ENCODE data around the gene DYSF. TPM values are rescaled to one million over a fixed set of nuclear protein-coding genes. Genes with fewer than 3 reads are reported as not detected.
A peak's percentile ranks its signal among the peaks of the same experiment; 100 is the strongest.

Gene DYSF
- total RNA-seq, 8 experiments from 2014 or later, result 0.33 to 14.7 (median 0.83) TPM

GRCh38 chr2:71659868-71660518, 206.6 kb downstream of the DYSF start:
- no peak for ATAC-seq (replicated peaks in 6 of 8)
- no peaks in the 10 kb centered on the region for H3K4me1 ChIP-seq (replicated peaks in 1 of 2)
- in situ Hi-C loops (cut with MboI; ENCODE audit: low pct_unique_long_range_greater_than_20kb in 2 of 9, low sequenced_read_pairs in 9 of 9, unreplicated experiment in 9 of 9), result no loop called here
- H3K4me3 ChIP-seq, result no peak overlapping the region
- WGBS, 10 experiments, result 20 to 80% (median 60%) methylated on average over 1 to 3 of the region's 5 CpGs; no CpG with 5 or more reads in 5 of the 10 experiments
- H3K27ac ChIP-seq, result no peak overlapping the region

GRCh38 chr2:71661782-71662181, 208.4 kb downstream of the DYSF start:
- no peak for ATAC-seq (replicated peaks in 6 of 8)
- Histone ChIP-seq H3K4me1 (replicated peaks in 1 of 2) (no peaks in the 10 kb centered on the region), H3K4me3 (no peak overlapping the region), H3K27ac (no peak overlapping the region)
- 100% methylated on average over 2 of the region's 3 CpGs; no CpG with 5 or more reads in 8 of the 10 experiments for WGBS, 10 experiments
- in situ Hi-C loops (cut with MboI; ENCODE audit: low pct_unique_long_range_greater_than_20kb in 2 of 9, low sequenced_read_pairs in 9 of 9, unreplicated experiment in 9 of 9), result no loop called here

DNA sequence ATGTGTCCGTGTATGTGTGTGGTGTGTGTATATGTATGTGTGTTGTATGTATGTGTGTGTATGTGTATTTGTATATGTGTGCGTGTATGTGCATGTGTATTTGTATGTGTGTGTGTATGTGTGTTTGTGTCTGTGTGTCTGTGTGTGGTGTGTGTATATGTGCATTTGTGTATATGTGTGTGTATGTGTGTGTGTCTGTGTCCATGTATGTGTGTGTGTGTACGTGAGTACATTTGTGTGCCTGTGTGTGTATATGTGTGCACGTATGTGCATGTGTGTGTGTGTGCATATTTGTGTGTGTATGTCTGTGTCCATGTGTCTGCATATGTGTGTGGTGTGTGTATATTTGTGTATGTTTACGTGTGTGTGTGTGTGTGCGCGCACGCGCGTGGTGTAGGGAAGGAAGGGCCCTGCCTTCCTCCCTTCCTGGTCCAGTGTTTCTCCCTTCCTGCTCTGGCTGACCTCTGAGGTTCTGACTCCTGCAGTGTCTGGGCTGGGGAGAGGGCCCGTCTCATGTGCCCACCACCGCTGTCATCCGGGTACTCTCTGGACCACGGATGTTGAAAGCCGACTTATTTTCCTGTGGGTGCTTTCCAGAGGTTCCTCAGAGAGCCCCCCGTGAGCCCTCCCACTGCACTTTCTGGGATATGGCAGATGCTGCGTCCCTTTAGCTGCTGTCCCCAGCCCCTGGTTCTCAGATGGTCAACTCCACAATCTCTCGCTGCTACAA, 209.5 kb downstream of the DYSF start:
- H3K4me1 ChIP-seq (replicated peaks in 1 of 2), result no peaks in the 10 kb centered on the region
- WGBS, 10 experiments, result 53 to 100% (median 91%) methylated on average over 1 to 12 of the region's 18 CpGs; no CpG with 5 or more reads in 1 of the 10 experiments
- H3K4me3 ChIP-seq, result no peak overlapping the region
- ATAC-seq (replicated peaks in 6 of 8), result no peak
- in situ Hi-C loops (cut with MboI; ENCODE audit: low pct_unique_long_range_greater_than_20kb in 2 of 9, low sequenced_read_pairs in 9 of 9, unreplicated experiment in 9 of 9), result no loop called here
- H3K27ac ChIP-seq, result no peak overlapping the region

GRCh38 chr2:71664161-71664560, 210.8 kb downstream of the DYSF start:
- no peak for ATAC-seq (replicated peaks in 6 of 8)
- no peak overlapping the region for H3K4me3 ChIP-seq
- no peak overlapping the region for H3K27ac ChIP-seq
- in situ Hi-C loops (cut with MboI; ENCODE audit: low pct_unique_long_range_greater_than_20kb in 2 of 9, low sequenced_read_pairs in 9 of 9, unreplicated experiment in 9 of 9), result no loop called here
- H3K4me1 ChIP-seq (replicated peaks in 1 of 2), result no peaks in the 10 kb centered on the region
- 40 to 80% (median 60%) methylated on average over 1 to 4 of the region's 11 CpGs; no CpG with 5 or more reads in 5 of the 10 experiments for WGBS, 10 experiments

- 17 to 100% (median 97%) methylated on average over 1 to 7 of the region's 11 CpGs; no CpG with 5 or more reads in 4 of the 10 experiments for WGBS, 10 experiments
- ATAC-seq (replicated peaks in 6 of 8), result no peak
- no peak overlapping the region for H3K4me3 ChIP-seq
- H3K4me1 ChIP-seq (replicated peaks in 1 of 2), result no peaks in the 10 kb centered on the region
- in situ Hi-C loops (cut with MboI; ENCODE audit: low pct_unique_long_range_greater_than_20kb in 2 of 9, low sequenced_read_pairs in 9 of 9, unreplicated experiment in 9 of 9), result no loop called here
- no peak overlapping the region for H3K27ac ChIP-seq
These were observed 212.1 kb downstream of the DYSF start for GRCh38 chr2:71665168-71666093.

- no peak for ATAC-seq (replicated peaks in 6 of 8)
- in situ Hi-C loops (cut with MboI; ENCODE audit: low pct_unique_long_range_greater_than_20kb in 2 of 9, low sequenced_read_pairs in 9 of 9, unreplicated experiment in 9 of 9), result no loop called here
- Histone ChIP-seq H3K27ac (no peak overlapping the region), H3K4me1 (replicated peaks in 1 of 2) (no peaks in the 10 kb centered on the region), H3K4me3 (no peak overlapping the region)
- 100% methylated on average over 1 of the region's 5 CpGs; no CpG with 5 or more reads in 8 of the 10 experiments for WGBS, 10 experiments
These were observed 212.7 kb downstream of the DYSF start for GRCh38 chr2:71666094-71666474.

GRCh38 chr2:71667256-71668182, 214.2 kb downstream of the DYSF start:
- Histone ChIP-seq H3K4me3 (no peak overlapping the region), H3K27ac (no peak overlapping the region), H3K4me1 (replicated peaks in 1 of 2) (no peaks in the 10 kb centered on the region)
- in situ Hi-C loops (cut with MboI; ENCODE audit: low pct_unique_long_range_greater_than_20kb in 2 of 9, low sequenced_read_pairs in 9 of 9, unreplicated experiment in 9 of 9), result no loop called here
- WGBS, 10 experiments, result 60 to 100% (median 82%) methylated on average over 1 to 9 of the region's 15 CpGs; no CpG with 5 or more reads in 2 of the 10 experiments
- ATAC-seq (replicated peaks in 6 of 8), result no peak

DNA sequence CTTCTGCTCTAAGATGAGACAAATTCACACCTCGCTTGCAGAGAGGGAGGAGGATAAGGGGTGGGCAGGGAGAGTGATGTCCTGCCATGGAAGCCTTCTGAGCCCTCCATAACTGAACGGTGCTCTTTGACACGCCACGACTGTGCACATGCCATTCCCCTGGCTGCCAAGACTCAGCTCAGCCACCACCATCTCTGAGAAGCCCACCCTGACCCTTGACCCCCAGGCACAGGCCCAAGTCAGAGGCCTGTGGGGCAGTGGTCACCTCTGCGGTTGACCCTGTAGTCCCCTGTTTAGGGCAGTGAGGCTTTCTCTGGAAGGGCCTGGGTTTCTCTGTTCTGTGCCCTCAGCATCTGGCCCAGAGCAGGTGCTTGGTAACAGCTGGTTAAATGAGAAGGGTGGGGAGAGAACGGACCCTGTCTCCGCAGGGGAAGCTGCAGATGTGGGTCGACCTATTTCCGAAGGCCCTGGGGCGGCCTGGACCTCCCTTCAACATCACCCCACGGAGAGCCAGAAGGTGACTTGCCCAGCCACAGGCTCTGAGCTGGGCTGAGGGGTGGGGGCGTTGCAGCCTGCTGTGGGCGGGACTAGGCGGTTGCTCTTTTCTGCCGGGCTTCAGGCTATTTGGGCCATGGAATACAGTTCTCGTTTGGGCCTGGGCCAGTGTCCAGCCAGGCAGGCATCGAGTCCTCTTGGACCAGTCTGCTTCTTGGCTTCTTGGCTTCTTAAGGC, 215.1 kb downstream of the DYSF start:
- Histone ChIP-seq H3K4me1 (replicated peaks in 1 of 2) (no peaks in the 10 kb centered on the region), H3K27ac (no peak overlapping the region), H3K4me3 (no peak overlapping the region)
- WGBS, 10 experiments, result 60 to 100% (median 80%) methylated on average over 1 to 7 of the region's 17 CpGs; no CpG with 5 or more reads in 5 of the 10 experiments
- ATAC-seq (replicated peaks in 6 of 8), result peak in 2 of 8 experiments; percentile 48 to 68
- in situ Hi-C loops (cut with MboI; ENCODE audit: low pct_unique_long_range_greater_than_20kb in 2 of 9, low sequenced_read_pairs in 9 of 9, unreplicated experiment in 9 of 9), result no loop called here

DNA sequence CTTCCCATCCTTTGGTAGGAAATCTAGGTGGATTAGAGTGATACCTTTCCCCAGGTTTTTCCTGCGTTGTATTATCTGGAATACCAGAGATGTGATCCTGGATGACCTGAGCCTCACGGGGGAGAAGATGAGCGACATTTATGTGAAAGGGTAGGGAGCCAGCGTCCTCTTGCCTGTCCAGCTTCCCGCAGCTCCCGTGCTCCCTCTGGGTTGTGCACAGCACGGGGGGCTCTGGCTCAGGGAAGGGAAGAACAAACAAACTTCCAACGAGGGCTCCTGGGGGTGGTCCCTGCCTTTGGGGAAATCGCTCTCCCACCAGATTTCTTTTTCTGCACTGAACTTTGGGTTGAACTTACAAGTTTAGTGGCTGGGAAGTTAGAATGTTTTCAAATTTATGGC, 215.7 kb downstream of the DYSF start:
- no peaks in the 10 kb centered on the region for H3K4me1 ChIP-seq (replicated peaks in 1 of 2)
- WGBS, 10 experiments, result 17 to 100% (median 89%) methylated on average over 1 to 4 of the region's 9 CpGs; no CpG with 5 or more reads in 3 of the 10 experiments
- no peak overlapping the region for H3K4me3 ChIP-seq
- no peak overlapping the region for H3K27ac ChIP-seq
- ATAC-seq (replicated peaks in 6 of 8), result no peak
- in situ Hi-C loops (cut with MboI; ENCODE audit: low pct_unique_long_range_greater_than_20kb in 2 of 9, low sequenced_read_pairs in 9 of 9, unreplicated experiment in 9 of 9), result no loop called here

- WGBS, 10 experiments, result 0 to 100% (median 80%) methylated on average over 1 to 4 of the region's 8 CpGs; no CpG with 5 or more reads in 5 of the 10 experiments
- no peaks in the 10 kb centered on the region for H3K4me1 ChIP-seq (replicated peaks in 1 of 2)
- no peak overlapping the region for H3K27ac ChIP-seq
- in situ Hi-C loops (cut with MboI; ENCODE audit: low pct_unique_long_range_greater_than_20kb in 2 of 9, low sequenced_read_pairs in 9 of 9, unreplicated experiment in 9 of 9), result no loop called here
- H3K4me3 ChIP-seq, result no peak overlapping the region
- ATAC-seq (replicated peaks in 6 of 8), result no peak
These were observed 216.5 kb downstream of the DYSF start for GRCh38 chr2:71669628-71670429.

DNA sequence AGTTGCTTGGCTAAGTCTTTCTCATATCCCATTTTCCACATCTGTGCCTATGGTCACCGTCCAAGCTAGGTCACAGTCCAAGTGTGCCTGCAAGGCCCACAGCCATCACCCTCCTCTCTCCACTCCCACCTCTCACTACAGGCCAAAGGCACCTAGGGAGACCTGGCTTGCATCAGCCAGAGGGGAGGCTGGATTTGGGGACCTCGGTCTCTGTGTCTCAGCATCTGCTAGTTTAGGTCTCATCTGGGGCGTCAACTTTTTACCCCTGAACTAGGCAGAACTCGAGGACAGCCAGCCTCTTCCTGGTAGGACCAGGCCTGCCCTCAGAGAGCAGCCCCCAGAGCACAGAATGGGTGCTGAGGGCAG, 217.1 kb downstream of the DYSF start:
- Histone ChIP-seq H3K27ac (no peak overlapping the region), H3K4me3 (no peak overlapping the region), H3K4me1 (replicated peaks in 1 of 2) (no peaks in the 10 kb centered on the region)
- no peak for ATAC-seq (replicated peaks in 6 of 8)
- 40 to 80% methylated on average over 1 of the region's 4 CpGs; no CpG with 5 or more reads in 8 of the 10 experiments for WGBS, 10 experiments
- in situ Hi-C loops (cut with MboI; ENCODE audit: low pct_unique_long_range_greater_than_20kb in 2 of 9, low sequenced_read_pairs in 9 of 9, unreplicated experiment in 9 of 9), result no loop called here

Measured in motor neuron (in vitro differentiated cells).